ENCODE measurements around the gene HLA-DRA.

HLA-DRA gene

GRCh38 chr6:32483968-32484613 is 44.4 kb downstream of the HLA-DRA start:
- DNase-seq, result no peak

- no peak for DNase-seq
These were observed 44.9 kb downstream of the HLA-DRA start for GRCh38 chr6:32484614-32484998.

GRCh38 chr6:32488083-32488482 is 48.4 kb downstream of the HLA-DRA start:
- DNase-seq, result no peak

GRCh38 chr6:32491700-32492099 is 52.0 kb downstream of the HLA-DRA start:
- no peak for DNase-seq

- DNase-seq, result no peak
These were observed 52.7 kb downstream of the HLA-DRA start for GRCh38 chr6:32492351-32492750.

Measured in stimulated activated CD8-positive, alpha-beta memory T cell treated with anti-CD3 and anti-CD28 coated beads, Interleukin-4, amount 100 ng/mL, for 48 hours (primary cell).